ENCODE results near the gene SSH3. TPM values are rescaled to one million over a fixed set of nuclear protein-coding genes. Genes with fewer than 3 reads are reported as not detected.

The SSH3 gene, protein sequence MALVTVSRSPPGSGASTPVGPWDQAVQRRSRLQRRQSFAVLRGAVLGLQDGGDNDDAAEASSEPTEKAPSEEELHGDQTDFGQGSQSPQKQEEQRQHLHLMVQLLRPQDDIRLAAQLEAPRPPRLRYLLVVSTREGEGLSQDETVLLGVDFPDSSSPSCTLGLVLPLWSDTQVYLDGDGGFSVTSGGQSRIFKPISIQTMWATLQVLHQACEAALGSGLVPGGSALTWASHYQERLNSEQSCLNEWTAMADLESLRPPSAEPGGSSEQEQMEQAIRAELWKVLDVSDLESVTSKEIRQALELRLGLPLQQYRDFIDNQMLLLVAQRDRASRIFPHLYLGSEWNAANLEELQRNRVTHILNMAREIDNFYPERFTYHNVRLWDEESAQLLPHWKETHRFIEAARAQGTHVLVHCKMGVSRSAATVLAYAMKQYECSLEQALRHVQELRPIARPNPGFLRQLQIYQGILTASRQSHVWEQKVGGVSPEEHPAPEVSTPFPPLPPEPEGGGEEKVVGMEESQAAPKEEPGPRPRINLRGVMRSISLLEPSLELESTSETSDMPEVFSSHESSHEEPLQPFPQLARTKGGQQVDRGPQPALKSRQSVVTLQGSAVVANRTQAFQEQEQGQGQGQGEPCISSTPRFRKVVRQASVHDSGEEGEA
- 7.8 and 9.1 TPM in 2 replicates for total RNA-seq

DNA sequence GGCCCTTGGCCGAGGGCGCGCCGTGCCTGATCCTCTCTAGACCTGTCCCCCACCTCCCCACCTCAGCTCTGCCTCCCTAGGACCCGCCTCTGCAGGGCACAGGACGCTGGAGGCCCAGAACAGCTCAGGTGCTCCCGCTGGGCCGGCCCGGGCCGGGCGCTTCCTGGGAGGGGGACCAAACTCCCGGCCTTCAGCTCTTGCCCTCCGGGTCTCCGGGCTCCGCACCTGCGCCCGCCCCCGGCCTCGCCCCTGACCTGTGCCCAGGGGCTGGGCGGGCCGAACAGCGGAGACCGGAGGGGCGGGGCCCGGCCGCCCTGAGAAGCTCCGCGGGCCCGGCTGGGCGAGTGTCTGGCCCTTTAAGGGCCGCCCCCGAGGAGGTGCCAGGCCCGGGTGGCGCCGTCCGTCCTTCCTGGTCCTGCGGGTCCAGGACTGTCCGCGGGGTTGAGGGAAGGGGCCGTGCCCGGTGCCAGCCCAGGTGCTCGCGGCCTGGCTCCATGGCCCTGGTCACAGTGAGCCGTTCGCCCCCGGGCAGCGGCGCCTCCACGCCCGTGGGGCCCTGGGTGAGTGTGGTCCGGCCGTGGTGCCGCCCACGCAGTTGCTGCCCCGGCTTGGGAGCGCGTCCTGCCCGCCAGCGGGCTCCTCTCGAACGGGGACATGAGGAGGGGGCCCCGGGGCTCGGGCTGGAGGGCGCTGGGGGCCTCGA is at the start of gene SSH3:
Gene SSH3 (plus strand): TSS at position 399 of the 703 bp plus-strand sequence. CDS start 96 bp downstream, at position 495.

DNA sequence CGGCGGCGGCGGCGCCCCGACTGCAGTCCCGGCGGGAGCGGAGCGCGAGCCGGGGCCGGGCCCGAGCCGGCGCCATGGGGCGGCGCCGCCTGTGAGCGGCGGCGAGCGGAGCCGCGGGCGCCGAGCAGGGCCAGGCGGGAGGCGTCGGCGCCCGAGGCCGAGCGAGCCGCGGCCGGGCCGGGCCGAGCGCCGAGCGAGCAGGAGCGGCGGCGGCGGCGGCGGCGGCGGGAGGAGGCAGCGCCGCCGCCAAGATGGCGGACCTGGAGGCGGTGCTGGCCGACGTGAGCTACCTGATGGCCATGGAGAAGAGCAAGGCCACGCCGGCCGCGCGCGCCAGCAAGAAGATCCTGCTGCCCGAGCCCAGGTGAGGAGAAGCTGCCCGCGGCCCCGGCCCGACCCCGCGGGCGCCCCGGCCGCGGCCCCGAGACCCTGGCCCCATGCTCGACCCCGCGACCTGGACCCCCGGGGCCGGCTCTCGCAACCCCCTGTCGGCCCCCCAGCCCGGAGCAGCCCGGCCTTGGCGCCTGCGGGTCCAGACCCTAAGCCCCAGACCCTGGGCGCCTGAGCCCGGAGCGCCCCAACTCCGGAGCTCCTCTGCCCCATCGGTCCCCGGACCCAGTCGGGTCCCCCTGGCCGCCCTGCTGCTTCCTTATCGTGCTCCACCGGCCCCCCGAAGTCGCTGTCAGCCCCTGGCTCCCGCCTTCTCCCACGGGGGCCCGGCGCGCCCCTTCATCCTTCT is 36.7 kb upstream of the SSH3 start, which contains the start of gene GRK2:
Gene GRK2 (plus strand): TSS at position 25 of the 739 bp plus-strand sequence. CDS start 227 bp downstream, at position 252.

DNA sequence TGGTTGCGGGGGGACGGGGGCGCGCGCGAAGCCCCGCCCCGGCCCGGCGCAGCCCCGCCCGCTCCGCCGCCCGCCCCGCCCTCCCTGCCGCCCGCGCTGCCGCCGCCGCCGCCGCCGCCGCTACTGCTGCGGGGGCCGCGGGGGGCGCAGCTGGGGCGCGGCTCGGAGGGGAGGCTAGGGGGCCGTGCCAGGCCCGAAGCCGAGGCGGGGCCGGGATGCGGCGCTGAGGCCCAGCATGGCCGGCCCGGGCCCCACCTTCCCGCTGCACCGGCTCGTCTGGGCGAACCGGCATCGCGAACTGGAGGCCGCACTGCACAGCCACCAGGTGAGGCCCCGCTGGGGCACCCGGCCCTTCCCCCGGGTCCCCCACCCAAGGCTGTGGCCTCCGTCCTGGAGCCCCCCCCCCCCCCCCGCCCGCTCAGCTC is 14.1 kb upstream of the SSH3 start, which contains the start of gene ANKRD13D:
Gene ANKRD13D (plus strand): TSS at position 78 of the 425 bp plus-strand sequence. CDS start 158 bp downstream, at position 236.

DNA sequence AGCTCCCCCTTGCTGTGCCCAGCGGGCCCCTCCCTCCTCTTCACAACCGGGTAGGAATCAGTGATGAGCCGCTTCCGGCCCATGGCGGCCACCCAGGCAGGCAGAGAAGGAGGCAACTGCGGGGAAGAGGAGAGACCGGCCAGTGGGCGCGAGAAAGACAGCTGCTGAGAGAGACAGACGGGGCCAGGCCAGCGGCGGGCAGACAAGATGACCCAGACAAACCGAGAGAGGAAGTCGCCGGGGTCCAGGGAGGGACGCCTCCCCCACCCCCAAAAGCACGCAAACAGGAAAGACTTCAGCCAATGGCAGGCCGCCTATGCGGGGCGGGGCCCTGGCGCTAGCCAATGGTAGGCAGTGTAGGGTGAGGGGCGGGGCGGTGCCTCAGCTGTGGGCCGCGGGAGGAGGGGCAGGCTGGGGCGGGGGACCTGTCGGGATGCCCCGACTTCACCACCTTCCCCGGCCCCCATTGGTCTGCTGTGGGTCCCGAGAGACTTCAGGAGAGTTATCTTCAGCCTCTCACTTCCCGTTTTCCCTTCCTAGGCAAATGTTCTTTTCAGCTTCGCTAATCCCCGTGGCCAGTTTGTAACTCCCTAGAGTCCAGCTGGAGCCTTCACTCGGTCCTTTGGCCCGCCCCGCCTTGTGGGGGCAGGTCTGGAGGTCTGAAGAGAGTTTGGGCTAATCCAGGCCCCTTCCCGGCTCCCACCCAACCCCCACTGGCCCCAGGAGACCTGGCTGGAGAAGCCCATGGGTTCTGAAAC is 50.2 kb downstream of the SSH3 start, which contains the start of gene POLD4:
Gene POLD4 (minus strand): TSS at position 230 of the 758 bp plus-strand sequence. CDS start 147 bp downstream, at position 83.

Other genes starting within 250 kb of the SSH3 start
- gene RHOD, start 246.7 kb upstream of the SSH3 start, total RNA-seq: 4.9 and 6.2 TPM in 2 replicates
- 27.9 and 34.7 TPM in 2 replicates for gene KDM2A, start 184.3 kb upstream of the SSH3 start, total RNA-seq
- 27.3 and 36.8 TPM in 2 replicates for gene GRK2, start 37.1 kb upstream of the SSH3 start, total RNA-seq
- 21.4 and 22.4 TPM in 2 replicates for gene ANKRD13D, start 14.2 kb upstream of the SSH3 start, total RNA-seq
- gene POLD4, start 50.0 kb downstream of the SSH3 start, total RNA-seq: 41.0 and 52.0 TPM in 2 replicates
- 0.61 and 1.3 TPM in 2 replicates for gene CLCF1, start 70.1 kb downstream of the SSH3 start, total RNA-seq
- gene RAD9A, start 88.5 kb downstream of the SSH3 start, total RNA-seq: 5.2 TPM in 2 replicates
- 250 and 273 TPM in 2 replicates for gene PPP1CA, start 98.3 kb downstream of the SSH3 start, total RNA-seq
- gene TBC1D10C, start 100.6 kb downstream of the SSH3 start, total RNA-seq: not detected in 2 replicates
- 0.15 and 0.32 TPM in 2 replicates for gene CARNS1, start 112.1 kb downstream of the SSH3 start, total RNA-seq
- 43.2 and 52.9 TPM in 2 replicates for gene RPS6KB2, start 125.0 kb downstream of the SSH3 start, total RNA-seq
- gene PTPRCAP, start 134.2 kb downstream of the SSH3 start, total RNA-seq: 0.30 and 0.97 TPM in 2 replicates
- gene CORO1B, start 139.9 kb downstream of the SSH3 start, total RNA-seq: 132 and 167 TPM in 2 replicates
- not detected in 2 replicates for gene GPR152, start 149.2 kb downstream of the SSH3 start, total RNA-seq
- gene CABP4, start 151.8 kb downstream of the SSH3 start, total RNA-seq: 0.65 and 1.4 TPM in 2 replicates
- gene TMEM134, start 165.7 kb downstream of the SSH3 start, total RNA-seq: 22.4 and 33.3 TPM in 2 replicates
- 80.1 and 97.4 TPM in 2 replicates for gene AIP, start 179.5 kb downstream of the SSH3 start, total RNA-seq
- 14.3 and 16.9 TPM in 2 replicates for gene PITPNM1, start 201.8 kb downstream of the SSH3 start, total RNA-seq
- gene CDK2AP2, start 204.6 kb downstream of the SSH3 start, total RNA-seq: 12.8 and 23.1 TPM in 2 replicates
- gene CABP2, start 219.9 kb downstream of the SSH3 start, total RNA-seq: not detected in 2 replicates